ENCODE results near the gene AP4E1. TPM values are rescaled to one million over a fixed set of nuclear protein-coding genes. Genes with fewer than 3 reads are reported as not detected.

The AP4E1 gene
- total RNA-seq, 1 experiment from 2014 or later: 9.5 TPM

GRCh38 chr15:51054535-51054934, 146.1 kb downstream of the AP4E1 start:
- POLR2A ChIA-PET: no interaction called here

More at GRCh38 chr15:51054535-51054934, 146.1 kb downstream of the AP4E1 start:
- no peaks in the 10 kb centered on the region for H3K36me3 Mint-ChIP-seq
- no peak for DNase-seq (ENCODE audit: low spot score)
- H3K27ac Mint-ChIP-seq: no peak overlapping the region
- H3K4me1 Mint-ChIP-seq: peaks cover 13% of the 10 kb centered on the region
- CTCF ChIA-PET: no interaction called here
- H3K27me3 Mint-ChIP-seq (ENCODE audit: low read depth): no peaks in the 10 kb centered on the region
- H3K9me3 Mint-ChIP-seq: no peaks in the 10 kb centered on the region
- H3K4me3 Mint-ChIP-seq: no peak overlapping the region
- no peak for ATAC-seq
- TF ChIP-seq JUN (CRISPR knock-in tag; IDR thresholded peaks at IDR 0.05): no peak
- no peak for TF ChIP-seq GTF2I (CRISPR knock-in tag; conservative IDR thresholded peaks at IDR 0.05)
- no peak for TF ChIP-seq CREM (CRISPR knock-in tag; IDR thresholded peaks at IDR 0.05)
- TF ChIP-seq KAT7 (CRISPR knock-in tag; IDR thresholded peaks at IDR 0.05; ENCODE audit: borderline replicate concordance): no peak
- no peak for TF ChIP-seq ZNF281 (CRISPR knock-in tag; IDR thresholded peaks at IDR 0.05)
- no peak for TF ChIP-seq TEAD4 (CRISPR knock-in tag; IDR thresholded peaks at IDR 0.05)
- no peak for TF ChIP-seq NR2C2 (CRISPR knock-in tag; IDR thresholded peaks at IDR 0.05)
- no peak for TF ChIP-seq MYBL2 (CRISPR knock-in tag; IDR thresholded peaks at IDR 0.05)
- TF ChIP-seq, protein P1, sequence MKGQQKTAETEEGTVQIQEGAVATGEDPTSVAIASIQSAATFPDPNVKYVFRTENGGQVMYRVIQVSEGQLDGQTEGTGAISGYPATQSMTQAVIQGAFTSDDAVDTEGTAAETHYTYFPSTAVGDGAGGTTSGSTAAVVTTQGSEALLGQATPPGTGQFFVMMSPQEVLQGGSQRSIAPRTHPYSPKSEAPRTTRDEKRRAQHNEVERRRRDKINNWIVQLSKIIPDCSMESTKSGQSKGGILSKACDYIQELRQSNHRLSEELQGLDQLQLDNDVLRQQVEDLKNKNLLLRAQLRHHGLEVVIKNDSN (CRISPR knock-in tag; IDR thresholded peaks at IDR 0.05): no peak
- no peak for TF ChIP-seq ZNF416 (CRISPR knock-in tag; IDR thresholded peaks at IDR 0.05)
- no peak for TF ChIP-seq ELF4 (CRISPR knock-in tag; IDR thresholded peaks at IDR 0.05; ENCODE audit: low read depth)
- TF ChIP-seq ATF2 (CRISPR knock-in tag; IDR thresholded peaks at IDR 0.05; ENCODE audit: borderline replicate concordance, low read depth): no peak
- TF ChIP-seq, protein P2, sequence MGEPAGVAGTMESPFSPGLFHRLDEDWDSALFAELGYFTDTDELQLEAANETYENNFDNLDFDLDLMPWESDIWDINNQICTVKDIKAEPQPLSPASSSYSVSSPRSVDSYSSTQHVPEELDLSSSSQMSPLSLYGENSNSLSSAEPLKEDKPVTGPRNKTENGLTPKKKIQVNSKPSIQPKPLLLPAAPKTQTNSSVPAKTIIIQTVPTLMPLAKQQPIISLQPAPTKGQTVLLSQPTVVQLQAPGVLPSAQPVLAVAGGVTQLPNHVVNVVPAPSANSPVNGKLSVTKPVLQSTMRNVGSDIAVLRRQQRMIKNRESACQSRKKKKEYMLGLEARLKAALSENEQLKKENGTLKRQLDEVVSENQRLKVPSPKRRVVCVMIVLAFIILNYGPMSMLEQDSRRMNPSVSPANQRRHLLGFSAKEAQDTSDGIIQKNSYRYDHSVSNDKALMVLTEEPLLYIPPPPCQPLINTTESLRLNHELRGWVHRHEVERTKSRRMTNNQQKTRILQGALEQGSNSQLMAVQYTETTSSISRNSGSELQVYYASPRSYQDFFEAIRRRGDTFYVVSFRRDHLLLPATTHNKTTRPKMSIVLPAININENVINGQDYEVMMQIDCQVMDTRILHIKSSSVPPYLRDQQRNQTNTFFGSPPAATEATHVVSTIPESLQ (CRISPR knock-in tag; IDR thresholded peaks at IDR 0.05): no peak
- TF ChIP-seq TCF7 (CRISPR knock-in tag; IDR thresholded peaks at IDR 0.05; ENCODE audit: low read depth): no peak
- TF ChIP-seq FOXK1 (CRISPR knock-in tag; IDR thresholded peaks at IDR 0.05): no peak
- TF ChIP-seq, protein P3, sequence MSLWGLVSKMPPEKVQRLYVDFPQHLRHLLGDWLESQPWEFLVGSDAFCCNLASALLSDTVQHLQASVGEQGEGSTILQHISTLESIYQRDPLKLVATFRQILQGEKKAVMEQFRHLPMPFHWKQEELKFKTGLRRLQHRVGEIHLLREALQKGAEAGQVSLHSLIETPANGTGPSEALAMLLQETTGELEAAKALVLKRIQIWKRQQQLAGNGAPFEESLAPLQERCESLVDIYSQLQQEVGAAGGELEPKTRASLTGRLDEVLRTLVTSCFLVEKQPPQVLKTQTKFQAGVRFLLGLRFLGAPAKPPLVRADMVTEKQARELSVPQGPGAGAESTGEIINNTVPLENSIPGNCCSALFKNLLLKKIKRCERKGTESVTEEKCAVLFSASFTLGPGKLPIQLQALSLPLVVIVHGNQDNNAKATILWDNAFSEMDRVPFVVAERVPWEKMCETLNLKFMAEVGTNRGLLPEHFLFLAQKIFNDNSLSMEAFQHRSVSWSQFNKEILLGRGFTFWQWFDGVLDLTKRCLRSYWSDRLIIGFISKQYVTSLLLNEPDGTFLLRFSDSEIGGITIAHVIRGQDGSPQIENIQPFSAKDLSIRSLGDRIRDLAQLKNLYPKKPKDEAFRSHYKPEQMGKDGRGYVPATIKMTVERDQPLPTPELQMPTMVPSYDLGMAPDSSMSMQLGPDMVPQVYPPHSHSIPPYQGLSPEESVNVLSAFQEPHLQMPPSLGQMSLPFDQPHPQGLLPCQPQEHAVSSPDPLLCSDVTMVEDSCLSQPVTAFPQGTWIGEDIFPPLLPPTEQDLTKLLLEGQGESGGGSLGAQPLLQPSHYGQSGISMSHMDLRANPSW (CRISPR knock-in tag; conservative IDR thresholded peaks at IDR 0.05; ENCODE audit: low read depth): no peak
- TF ChIP-seq SMAD3 (CRISPR knock-in tag; IDR thresholded peaks at IDR 0.05; ENCODE audit: borderline replicate concordance): no peak

Other genes with a start within 250 kb of the AP4E1 start
- 24.0 to 28.1 TPM (median 26.2 TPM) in 3 replicates for gene TRPM7, start 221.9 kb upstream of the AP4E1 start, total RNA-seq (2021)
- 33.2 to 38.6 TPM (median 36.9 TPM) in 3 replicates for gene SPPL2A, start 143.0 kb upstream of the AP4E1 start, total RNA-seq (2021)
- 0.25 to 0.39 TPM (median 0.34 TPM) in 3 replicates for gene TNFAIP8L3, start 186.2 kb downstream of the AP4E1 start, total RNA-seq (2021)